NCI-H748 (cell line): ENCODE data around the gene HSPG2.
"Not testable (repeated sequence)": the region's sequence is repeated elsewhere in the genome, so short reads cannot be mapped to it uniquely, and the experiment has no call there.

Experiments used
- DNase-seq: peaks from one replicate; lab custom pipeline; 2025; ENCODE audit not compliant: unreplicated experiment; lab: John Stamatoyannopoulos, UW

The HSPG2 gene

DNA sequence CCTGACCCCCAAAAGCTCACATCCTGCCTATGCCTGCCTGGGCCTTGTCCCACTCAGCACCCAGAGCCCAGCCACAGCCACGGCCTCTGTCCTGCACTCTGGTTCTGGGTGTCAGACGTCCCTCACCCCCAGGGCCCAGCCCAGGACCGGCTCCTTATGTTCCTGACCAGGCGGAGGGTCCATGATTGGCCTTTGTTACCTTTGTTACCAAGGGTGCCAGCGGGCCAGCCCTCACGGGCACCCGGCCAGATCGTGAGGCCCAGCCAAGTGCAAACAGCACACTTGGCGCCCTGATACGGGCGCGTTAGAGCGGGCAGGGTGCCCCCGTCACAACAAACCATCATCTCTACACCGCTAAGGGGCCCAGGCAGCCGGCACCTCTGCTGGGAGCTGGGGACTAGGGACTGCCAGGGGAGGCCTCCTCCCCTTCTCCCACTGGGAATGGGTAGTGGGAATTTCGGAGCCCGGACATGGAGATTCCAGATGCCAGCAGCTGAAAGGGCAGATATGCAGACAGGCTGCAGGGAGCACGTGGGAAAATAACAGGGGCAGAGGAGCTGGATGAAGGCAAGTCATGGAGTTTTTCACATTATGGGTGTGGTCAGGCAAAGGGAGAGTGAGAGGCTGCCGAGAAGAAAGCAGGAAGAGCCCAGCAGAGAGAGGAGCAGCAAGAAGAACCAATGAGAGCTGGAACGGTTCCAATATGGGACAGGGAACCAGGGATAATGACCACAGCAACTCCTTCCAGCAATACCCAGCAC is 22.1 kb downstream of the HSPG2 start:
- peak; percentile 34 for DNase-seq

DNA sequence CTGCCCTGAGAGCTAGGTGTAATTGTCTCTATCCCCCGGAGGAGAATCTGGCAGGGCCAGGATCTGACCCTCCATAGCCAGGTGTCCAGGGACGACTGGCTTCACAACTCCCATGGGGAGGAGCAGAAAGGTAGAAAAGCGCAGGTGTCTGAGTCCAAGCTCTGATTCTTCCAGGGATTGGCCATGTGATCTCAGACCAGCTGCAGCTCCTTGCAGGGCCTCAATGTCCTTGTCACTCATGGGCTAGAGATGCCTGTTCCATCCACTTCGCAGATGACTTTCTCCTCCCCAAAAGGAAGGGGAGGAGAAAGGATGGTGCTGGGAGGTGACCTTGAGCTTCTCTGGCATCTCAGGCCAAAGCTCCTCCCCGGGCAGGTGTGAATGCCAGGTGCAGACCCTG is 22.7 kb downstream of the HSPG2 start:
- DNase-seq = no peak

DNA sequence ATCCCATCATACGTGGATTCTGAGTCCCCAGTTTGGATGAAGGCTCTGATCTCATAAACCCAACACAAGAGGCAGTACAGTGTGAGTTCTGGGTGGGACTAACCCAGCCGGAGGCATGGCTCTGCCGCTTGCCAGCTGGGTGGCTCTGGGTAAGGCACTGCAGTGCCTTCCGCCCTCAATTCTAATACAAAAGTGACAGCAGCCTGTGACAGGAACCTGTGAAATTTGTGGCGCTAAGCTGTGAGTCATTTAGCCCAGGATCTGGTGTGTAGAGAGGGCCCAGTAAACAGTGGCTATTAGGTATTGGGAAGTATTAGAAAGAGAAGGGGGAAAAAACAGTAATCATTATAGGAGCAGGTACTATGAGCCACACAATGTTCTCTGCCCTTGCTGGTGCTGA is 23.3 kb downstream of the HSPG2 start:
- no peak for DNase-seq

DNA sequence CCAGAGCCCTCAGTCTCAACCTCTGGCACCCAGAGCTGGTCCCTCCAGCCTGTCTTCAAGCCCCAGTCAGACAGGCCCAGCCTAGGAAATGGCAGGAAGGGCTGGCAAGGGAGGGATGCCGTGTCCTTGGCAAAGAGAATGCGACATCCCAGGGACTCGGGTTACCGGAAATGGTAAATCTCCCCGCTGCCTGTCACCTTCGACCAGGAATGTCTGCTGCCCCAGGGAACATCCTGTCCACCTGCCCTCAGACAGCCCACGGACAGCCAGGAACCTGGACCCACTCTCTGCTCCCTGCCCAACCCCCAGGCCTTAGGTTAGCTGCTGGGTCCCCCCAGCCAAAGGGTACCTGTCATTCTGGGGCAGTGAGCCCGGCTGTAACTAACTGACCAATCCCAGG is 23.9 kb downstream of the HSPG2 start:
- no peak for DNase-seq

DNA sequence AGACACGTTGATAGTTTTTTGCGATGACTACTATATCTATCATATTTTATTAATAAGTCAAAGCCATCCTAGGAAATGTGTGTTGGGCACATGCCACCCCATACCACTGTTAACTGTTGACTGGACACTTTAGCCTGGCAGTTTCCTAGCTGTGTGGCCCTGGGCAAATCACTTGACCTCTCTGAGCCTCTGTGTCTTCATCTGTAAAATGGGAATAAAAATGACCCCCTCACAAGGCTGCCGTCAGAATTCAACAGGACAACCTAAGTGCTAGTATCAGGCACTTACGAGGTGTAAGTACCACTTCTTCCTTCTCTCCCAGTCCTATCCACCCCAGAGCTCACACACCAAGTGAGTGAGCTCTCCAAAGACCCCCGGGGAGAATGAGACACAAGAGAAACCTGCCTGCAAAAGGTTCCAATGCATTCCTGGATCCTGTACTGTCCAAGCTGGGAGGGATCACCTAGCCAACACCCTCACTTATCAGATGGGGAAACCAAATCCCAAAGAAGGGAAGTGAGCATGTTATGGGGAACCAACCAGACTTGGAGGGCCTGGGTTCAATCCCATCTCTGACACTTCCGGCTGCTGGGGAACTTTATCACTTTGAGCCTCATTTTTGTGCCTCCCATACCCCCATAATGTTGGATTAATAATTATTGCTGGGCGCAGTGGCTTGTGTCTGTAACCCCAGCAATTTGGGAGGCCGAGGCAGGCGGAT is 24.9 kb downstream of the HSPG2 start:
- DNase-seq = no peak

DNA sequence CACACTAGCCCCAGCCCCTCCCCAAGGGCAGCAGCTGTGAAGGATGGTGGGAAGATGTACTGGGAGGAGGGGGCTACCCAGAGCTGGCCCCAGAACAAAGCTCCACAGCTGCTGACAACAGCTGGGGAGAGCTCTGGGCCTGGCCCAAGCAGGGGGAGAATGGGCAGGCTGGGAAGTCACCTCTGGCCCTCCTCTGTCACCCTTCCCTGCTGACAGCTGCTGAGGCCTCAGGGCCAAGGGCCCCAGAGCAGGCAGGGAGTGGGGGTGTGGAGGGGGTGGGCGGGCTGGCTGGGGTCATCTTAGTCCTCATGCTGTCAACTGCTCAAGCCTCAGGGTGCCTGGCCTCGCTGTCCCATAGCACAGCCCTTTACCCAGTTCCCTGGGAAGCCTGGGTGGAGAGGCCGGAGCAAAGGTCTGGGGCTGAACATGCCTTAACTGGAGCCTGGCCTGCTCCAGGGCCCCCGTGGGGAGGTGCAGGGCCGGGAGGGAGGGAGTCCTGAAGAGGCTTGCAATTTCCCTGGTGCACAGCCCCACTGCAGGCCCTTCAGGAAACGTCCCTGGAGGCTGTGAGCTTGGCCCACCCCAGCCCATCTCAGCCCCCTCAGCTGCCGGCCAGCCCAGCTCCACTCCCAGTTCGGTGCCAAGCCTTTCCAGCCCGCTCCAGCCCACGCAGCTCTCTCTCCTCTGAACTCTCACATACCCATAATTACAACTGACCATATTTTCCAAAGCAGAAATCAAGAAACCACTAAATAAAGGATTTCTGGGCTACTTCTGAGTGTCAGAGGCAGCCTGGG is 25.7 kb downstream of the HSPG2 start:
- DNase-seq = no peak

DNA sequence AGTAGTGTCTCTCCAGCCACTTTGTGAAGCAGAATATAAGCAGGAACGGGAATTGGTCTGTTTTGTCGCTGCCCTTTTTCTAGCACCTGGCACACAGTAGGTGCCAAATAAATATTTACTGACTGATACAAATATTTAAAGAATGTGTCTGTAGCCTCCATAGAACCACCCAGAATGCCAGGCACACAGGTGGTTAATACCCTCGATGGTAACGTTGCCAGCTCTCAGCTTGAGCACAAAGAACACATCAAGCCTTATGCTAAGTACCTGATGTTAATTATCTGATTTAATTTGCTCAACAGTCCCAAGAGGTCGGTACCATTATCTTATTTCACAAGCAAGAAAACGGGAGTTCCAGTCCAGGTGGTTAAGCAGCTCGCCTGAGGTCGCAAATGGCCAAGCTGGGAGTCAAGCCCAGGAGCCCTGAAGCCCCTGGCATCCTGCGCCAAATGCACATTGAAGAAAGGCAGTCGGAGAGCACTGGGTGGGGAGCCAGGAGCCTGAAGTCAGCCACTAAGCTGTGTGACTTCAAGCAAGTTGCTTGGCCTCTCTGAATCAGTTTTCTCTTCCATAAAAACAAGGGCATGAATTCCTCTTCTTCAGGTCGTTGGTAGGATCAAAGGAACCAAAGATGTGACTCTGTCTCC is 26.4 kb downstream of the HSPG2 start:
- DNase-seq = no peak

DNA sequence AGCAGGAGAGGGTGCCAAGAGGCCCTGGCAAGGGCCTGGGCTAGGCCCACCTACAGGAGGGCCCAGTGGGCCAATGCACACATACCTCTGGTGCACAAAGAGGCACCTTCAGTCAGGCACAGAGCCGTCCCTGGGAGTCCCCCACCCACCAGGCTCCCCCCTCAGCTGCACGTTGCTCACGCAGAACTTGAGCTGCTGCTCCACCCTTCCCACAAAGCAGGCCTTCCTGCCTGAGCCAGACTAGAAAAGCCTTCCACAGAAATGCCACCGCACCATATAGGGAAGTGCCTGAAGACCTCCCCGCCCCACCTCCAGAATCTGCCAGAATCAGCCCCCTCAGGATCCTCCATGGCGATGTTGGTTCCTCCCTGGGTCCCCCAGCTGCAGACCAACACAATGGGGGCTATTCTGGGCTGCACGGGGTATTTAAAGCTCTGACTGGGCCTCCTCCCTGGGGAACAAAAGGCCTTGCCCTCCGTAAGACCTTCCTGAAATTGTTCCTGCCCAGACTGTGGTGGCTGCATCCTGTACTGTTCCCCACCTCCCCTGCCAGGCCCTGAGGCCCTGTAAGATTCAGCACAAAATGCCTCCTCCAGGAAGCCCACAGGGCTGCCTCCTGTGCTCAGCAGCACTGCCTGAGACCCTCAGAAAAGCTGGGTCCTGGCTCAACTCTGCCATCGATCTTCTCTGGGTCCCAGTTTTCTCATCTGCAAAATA is 27.2 kb downstream of the HSPG2 start:
- DNase-seq = no peak

DNA sequence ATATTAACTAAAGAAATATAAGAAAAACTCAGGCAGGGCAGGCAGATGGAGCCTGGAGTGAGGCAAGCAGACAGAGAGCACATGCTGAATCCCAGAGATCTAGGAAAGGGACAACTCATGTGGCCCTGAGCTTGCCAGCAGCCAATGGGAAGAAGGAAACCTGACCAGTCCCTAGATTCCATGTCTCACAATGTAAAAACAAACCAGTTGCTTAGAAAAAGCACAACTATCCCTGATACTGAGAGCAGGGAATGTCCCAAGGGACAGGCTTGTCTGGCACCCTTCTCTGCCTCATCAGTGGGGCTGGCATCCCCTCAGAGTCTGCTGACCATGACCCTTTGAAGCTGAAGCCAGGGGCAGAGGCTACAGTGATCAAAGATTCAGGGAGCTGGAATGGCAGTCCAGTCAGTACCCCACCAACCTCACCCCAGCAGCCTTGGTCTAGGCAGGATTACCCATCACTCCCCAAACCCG is 27.8 kb downstream of the HSPG2 start:
- DNase-seq = no peak

DNA sequence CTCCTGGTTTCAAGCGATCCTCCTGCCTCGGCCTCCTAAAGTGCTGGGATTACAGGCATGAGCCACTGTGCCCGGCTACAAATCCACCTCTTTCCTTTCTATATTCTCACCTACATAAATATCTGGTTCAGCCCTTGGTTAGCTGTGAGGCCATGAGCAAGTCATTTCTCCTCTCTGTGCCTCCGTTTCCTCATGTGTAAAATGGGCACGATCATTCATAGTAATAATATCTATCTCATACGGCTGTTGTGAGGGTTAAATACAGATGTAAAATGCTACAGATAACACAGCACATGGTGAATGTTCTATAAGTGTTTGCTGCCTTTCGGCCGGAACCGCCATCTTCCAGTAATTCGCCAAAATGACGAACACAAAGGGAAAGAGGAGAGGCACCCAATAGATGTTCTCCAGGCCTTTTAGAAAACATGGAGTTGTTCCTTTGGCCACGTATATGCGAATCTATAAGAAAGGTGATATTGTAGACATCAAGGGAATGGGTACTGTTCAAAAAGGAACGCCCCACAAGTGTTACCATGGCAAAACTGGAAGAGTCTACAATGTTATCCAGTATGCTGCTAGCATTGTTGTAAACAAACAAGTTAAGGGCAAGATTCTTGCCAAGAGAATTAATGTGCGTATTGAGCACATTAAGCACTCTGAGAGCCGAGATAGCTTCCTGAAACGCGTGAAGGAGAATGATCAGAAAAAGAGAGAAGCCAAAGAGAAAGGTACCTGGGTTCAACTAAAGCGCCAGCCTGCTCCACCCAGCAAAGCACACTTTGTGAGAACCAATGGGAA is 29.2 kb downstream of the HSPG2 start:
- not testable (repeated sequence) for DNase-seq

DNA sequence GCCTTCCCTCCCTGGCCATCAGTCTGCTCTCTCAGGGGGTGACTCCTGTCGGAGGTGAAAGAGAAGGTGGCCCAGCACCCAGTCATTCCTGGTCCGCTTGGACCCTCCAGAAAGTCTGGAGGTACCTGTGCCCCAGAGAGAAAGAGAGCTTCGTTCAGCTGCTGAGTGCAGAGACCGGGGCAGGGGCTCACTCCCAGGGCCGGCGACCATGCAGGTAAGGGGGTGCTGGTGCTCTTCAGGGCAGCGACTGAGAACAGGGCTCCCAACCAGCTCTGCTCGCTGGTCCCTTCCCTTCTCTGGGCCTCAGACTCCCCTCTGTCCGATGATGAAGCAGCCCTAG is 30.1 kb downstream of the HSPG2 start:
- no peak for DNase-seq

DNA sequence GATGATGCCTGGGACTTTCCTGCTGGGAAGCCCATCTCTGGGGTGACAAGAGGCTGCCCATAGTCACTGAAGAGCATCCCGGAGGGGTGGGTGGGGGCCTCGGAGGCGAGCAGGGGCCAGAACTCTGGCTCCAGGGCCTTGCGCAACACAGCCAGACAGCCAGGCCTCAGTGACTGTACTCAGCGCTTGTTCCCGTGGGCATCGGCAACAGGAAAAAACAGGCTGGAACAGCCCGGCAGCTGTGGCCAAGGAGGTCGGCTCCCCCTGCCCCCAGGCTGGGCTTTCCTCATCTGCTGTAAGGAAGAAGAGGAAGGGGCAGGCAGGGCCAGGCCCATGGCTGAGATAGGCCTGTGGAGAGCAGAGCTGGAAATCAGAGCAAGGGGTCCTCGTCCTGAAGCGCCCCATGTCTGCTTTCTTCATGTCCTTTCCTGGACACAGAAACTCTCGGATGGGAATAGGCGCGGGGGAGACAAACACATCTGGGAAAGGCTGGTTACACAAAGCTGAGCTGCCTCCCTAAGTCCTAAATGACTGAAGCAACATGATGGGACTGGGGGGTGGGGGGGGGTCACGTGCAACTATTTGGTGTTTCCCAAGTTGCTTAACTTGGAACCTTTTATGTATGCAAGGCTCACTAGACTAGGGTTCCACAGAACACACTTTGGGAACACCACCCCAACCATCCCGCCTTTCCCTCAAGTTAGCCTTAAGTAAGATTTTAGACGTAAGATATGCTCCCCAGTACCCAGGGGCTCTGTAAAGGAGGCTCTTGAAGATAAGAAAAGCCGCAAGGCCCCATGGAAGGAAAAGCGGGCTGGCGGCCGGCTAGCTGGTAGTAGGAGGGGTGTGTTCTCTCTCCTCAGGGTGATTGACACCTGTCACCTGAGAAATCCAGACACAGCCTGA is 30.7 kb downstream of the HSPG2 start:
- DNase-seq = no peak

DNA sequence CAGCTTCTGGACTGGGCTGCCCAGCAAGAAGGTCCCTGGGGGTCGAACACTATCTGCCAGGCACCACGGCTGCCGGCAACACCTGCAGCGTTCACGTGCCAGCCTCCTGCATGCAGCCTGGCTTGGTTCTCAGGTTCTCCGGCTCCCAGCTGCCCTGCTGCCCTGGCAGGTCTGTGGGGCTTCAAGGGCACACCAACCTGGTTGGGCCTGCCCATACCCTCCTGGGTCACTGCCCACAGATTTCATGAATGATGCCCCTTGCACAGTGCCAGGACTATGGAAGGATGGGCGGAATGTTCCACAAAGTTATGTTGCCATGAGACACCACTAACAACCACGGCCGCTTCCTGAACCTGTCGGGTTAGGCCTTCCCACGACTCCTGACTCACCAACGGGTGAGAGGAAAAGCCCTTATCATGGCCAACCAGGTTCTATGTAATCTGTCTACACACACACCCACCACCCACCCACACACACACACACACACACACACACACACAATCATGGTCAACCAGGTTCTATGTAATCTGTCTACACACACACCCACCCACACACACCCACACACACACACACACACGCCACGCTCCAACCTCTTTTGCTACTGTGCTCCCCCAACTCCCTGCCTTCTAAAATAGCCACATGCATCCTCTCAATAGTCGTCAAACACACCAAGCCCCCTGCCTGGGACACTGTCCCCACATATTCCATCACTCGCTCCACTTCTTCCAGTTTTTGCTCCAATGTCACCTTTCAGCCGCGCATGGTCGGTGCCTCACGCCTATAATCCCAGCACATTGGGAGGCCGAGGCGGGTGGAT is 32.2 kb downstream of the HSPG2 start:
- no peak for DNase-seq

DNA sequence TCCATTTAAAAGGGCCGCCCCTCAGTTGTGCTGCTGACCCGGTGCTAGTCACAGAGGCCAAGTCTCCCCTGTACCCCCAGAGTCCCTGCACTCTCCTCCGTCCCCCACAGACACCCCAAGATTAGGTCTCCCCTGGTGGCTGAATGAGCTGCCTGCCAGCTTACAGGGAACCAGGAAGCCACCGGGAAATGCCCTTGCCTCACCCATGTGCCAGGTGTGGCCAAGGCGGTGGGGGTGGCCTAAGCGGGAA is 32.7 kb downstream of the HSPG2 start:
- no peak for DNase-seq

DNA sequence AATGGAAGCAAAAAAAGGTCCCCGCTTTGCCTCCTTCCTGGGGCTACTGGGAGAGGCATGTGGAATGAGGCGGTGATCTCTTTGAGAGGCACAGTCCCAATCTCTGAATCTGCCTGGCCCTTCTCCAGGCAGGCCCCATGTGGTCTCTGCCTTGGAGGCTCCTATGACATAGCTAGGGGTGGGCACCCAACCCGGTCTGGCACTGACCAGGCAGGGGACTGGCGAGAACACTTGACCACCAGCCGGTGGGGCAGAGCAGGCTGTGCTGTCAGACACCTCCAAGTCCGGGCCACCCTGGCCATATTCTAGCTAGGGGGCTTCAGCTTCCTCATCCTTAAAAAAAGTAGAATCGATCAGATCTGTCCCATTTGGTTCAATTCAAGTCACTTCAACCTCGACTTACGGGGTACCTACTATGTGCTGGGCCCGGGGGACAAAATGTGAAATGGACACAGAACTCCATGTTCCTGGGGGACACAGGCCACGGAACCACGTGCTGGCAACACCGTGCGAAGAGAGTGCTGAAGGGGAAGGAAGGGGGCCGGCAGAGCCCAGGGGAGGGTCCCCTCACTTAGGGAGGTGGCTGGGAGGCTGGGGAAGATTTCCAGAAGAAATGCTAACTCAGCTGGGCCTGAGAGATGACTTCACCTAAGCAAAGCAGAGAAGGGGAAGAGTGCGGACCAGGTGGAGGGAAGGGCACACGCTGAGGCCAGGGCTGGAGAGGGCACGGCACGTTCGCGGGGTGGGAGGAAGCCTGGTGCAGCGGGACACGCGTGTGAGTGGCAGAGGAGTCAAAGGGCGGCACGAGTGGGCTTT is 33.3 kb downstream of the HSPG2 start:
- DNase-seq = no peak

DNA sequence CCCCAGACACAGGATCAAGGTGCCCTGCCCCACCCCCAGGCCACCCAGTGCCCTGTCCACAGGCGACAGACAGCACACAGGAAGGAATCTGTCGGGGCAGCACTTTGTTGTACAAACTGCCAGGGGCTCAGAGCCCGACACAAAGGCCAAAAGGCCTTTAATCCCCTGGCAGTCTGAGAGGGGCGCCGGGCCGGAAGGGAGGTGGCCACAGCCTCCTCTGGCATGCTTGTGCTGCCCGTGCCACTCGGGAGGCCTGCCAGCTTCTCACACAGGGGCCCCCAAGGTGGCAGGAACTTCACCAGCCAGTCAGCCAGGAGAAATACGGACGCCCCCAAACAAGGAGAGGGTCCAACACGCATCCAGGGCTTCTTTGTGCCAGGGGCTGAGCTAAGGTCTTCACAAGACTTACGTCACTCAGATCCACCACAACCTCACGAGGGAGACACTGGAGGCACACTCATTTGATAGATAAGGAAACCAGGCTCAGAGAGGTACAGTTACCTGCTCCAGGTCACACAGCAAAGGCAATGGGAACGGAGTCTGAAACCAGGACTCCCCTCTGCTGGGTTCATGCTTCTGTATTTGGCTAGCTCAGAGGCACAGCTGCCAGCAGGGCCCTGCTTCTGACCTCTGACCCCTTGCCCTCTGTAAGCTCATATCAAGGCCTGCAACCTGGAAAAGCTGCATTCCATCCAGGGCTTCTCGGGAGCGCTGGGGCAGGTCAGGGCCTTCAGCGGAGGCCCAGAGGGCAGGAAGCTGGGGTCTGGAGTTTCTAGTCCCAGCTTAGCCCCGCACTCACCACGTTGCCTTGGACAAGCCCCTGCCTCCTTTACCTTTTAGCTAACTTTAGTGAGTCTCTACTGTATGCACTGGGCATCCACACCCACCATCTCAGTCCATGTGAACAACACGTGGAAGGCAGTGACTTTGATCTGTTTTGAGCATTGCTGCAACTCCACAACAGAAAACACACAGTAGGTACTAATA is 34.8 kb downstream of the HSPG2 start:
- no peak for DNase-seq
